Esophagus squamous epithelium (tissue), 4 donors: ENCODE data around the gene LGMN.

Experiments used
- CTCF ChIP-seq, 6 experiments: fragments of 450-650 bp in 4 of 6; fragments of 200-600 bp in 2 of 6; sonication (generic) in 2 of 6; IDR thresholded peaks; one replicate each; pipeline ENCODE4 v1.5.1; 2016 to 2019; ENCODE audit warnings: antibody characterized with exemption in 6 of 6, mild to moderate bottlenecking in 4 of 6, moderate library complexity in 4 of 6
- POLR2A ChIP-seq, 4 donors: fragments of 450-650 bp; IDR thresholded peaks; one replicate each; pipeline ENCODE4 v1.6.1; 2017; ENCODE audit warnings: antibody characterized with exemption in 4 of 4, mild to moderate bottlenecking in 4 of 4, moderate library complexity in 3 of 4

GRCh38 chr14:92726135-92726932 lies 22.1 kb downstream of the LGMN start:
- TF ChIP-seq POLR2A (IDR thresholded peaks at IDR 0.05) (no peak), CTCF (IDR thresholded peaks at IDR 0.05) (no peak)
